ENCODE results near the gene KAT2A. TPM values are rescaled to one million over a fixed set of nuclear protein-coding genes. Genes with fewer than 3 reads are reported as not detected.

Gene KAT2A
- total RNA-seq, 3 donors from 2014 or later (not counting 1 experiment from before 2014, with no cell fraction given), result 29.6 to 32.8 (median 29.9) TPM

GRCh38 chr17:42163113-42163512, 41.9 kb upstream of the KAT2A start:
- H3K27ac Mint-ChIP-seq, result no peak overlapping the region
- WGBS (ENCODE audit: insufficient coverage), result 63% methylated on average over 8 of the region's 8 CpGs
- H3K27ac ChIP-seq (ENCODE audit: low read length), result no peak overlapping the region
- no peak overlapping the region for H3K4me3 ChIP-seq (ENCODE audit: low read length)
- no peak overlapping the region for H3K4me3 Mint-ChIP-seq
- peak; percentile 8 for TF ChIP-seq CTCF (IDR thresholded peaks at IDR 0.05)
- peaks cover 8% of the 10 kb centered on the region for H3K4me1 ChIP-seq (ENCODE audit: control insufficient read depth, insufficient read depth, low read length)
- H3K36me3 Mint-ChIP-seq, result no peaks in the 10 kb centered on the region
- peaks cover 0 to 3% of the 10 kb centered on the region in 2 donors for H3K27me3 Mint-ChIP-seq (ENCODE audit: low read depth in 2 of 2)
- intact Hi-C loops (cut with micrococcal nuclease), result no loop called here
- no peaks in the 10 kb centered on the region for H3K9me3 Mint-ChIP-seq
- H3K27me3 ChIP-seq (ENCODE audit: control insufficient read depth, insufficient read depth, low read length), result no peaks in the 10 kb centered on the region
- no peaks in the 10 kb centered on the region for H3K9me3 ChIP-seq (ENCODE audit: control insufficient read depth, insufficient read depth, low read length)
- ATAC-seq (peak in 1 of 3 donors; percentile 44), DNase-seq (peak in 1 of 2 donors; percentile 47)
- no peaks in the 10 kb centered on the region for H3K36me3 ChIP-seq (ENCODE audit: control insufficient read depth, insufficient read depth, low read length)
- H3K4me1 Mint-ChIP-seq, result peaks cover 0 to 4% of the 10 kb centered on the region in 2 donors

- no peak for TF ChIP-seq CTCF (IDR thresholded peaks at IDR 0.05)
- Histone ChIP-seq H3K27ac (ENCODE audit: low read length) (no peak overlapping the region), H3K36me3 (ENCODE audit: control insufficient read depth, insufficient read depth, low read length) (no peaks in the 10 kb centered on the region), H3K9me3 (ENCODE audit: control insufficient read depth, insufficient read depth, low read length) (no peaks in the 10 kb centered on the region), H3K4me3 (ENCODE audit: low read length) (no peak overlapping the region), H3K27me3 (ENCODE audit: control insufficient read depth, insufficient read depth, low read length) (no peaks in the 10 kb centered on the region), H3K4me1 (ENCODE audit: control insufficient read depth, insufficient read depth, low read length) (peaks cover 10% of the 10 kb centered on the region)
- no peak overlapping the region for H3K27ac Mint-ChIP-seq
- DNase-seq (no peak), ATAC-seq (no peak)
- H3K4me3 Mint-ChIP-seq, result no peak overlapping the region
- peaks cover 0 to 3% of the 10 kb centered on the region in 2 donors for H3K27me3 Mint-ChIP-seq (ENCODE audit: low read depth in 2 of 2)
- H3K36me3 Mint-ChIP-seq, result no peaks in the 10 kb centered on the region
- no peaks in the 10 kb centered on the region for H3K9me3 Mint-ChIP-seq
- WGBS (ENCODE audit: insufficient coverage), result 98% methylated on average over 7 of the region's 7 CpGs
- intact Hi-C loops (cut with micrococcal nuclease), result no loop called here
- H3K4me1 Mint-ChIP-seq, result peaks cover 0 to 11% of the 10 kb centered on the region in 2 donors
Observed at GRCh38 chr17:42160531-42160910, 39.4 kb upstream of the KAT2A start.

GRCh38 chr17:42159796-42160530, 38.8 kb upstream of the KAT2A start:
- Mint-ChIP-seq H3K9me3 (no peaks in the 10 kb centered on the region), H3K36me3 (no peaks in the 10 kb centered on the region), H3K27me3 (ENCODE audit: low read depth in 2 of 2) (peaks cover 0 to 1% of the 10 kb centered on the region in 2 donors), H3K27ac (no peak overlapping the region), H3K4me1 (peaks cover 0 to 15% of the 10 kb centered on the region in 2 donors), H3K4me3 (no peak overlapping the region)
- ATAC-seq (no peak), DNase-seq (no peak)
- intact Hi-C loops (cut with micrococcal nuclease), result no loop called here
- Histone ChIP-seq H3K4me3 (ENCODE audit: low read length) (no peak overlapping the region), H3K27ac (ENCODE audit: low read length) (no peak overlapping the region), H3K9me3 (ENCODE audit: control insufficient read depth, insufficient read depth, low read length) (no peaks in the 10 kb centered on the region), H3K36me3 (ENCODE audit: control insufficient read depth, insufficient read depth, low read length) (no peaks in the 10 kb centered on the region), H3K27me3 (ENCODE audit: control insufficient read depth, insufficient read depth, low read length) (no peaks in the 10 kb centered on the region), H3K4me1 (ENCODE audit: control insufficient read depth, insufficient read depth, low read length) (peaks cover 15% of the 10 kb centered on the region)
- no peak for TF ChIP-seq CTCF (IDR thresholded peaks at IDR 0.05)
- WGBS (ENCODE audit: insufficient coverage), result 88% methylated on average over 13 of the region's 14 CpGs
